A673 (cell line): ENCODE results near the gene MTARC1. TPM values are rescaled to one million over a fixed set of nuclear protein-coding genes. Genes with fewer than 3 reads are reported as not detected.

Experiments used
- BruUV-seq: library from RNA; stranded (reverse); fragments of 400-500 nt; replicated peaks from 2 replicates; lab custom pipeline; 2021; lab: Mats Ljungman, UMichigan
- CTCF ChIA-PET: fragments of 300-600 bp; sonication (Branson Sonifier 250); formaldehyde crosslinking; loops from one replicate; lab custom pipeline; 2022; ENCODE audit warnings: antibody characterized with exemption; lab: Charles Lee
- POLR2A ChIA-PET: fragments of 300-600 bp; sonication (Branson Sonifier 250); formaldehyde crosslinking; loops from one replicate; lab custom pipeline; 2022; ENCODE audit warnings: antibody characterized with exemption; ENCODE audit not compliant: low non-redundant PET; lab: Charles Lee
- DNase-seq: peaks from one replicate; pipeline ENCODE4 v3.0.0-alpha.2; 2015; ENCODE audit warnings: low spot score
- H3K27ac ChIP-seq: fragments of 200-600 bp; sonication (generic); 2 replicates; pipeline ENCODE4 v1.5.1; 2016; ENCODE audit warnings: mixed run types, low read depth, mild to moderate bottlenecking, mixed read lengths, antibody characterized with exemption, low read length; ENCODE audit not compliant: poor library complexity, severe bottlenecking
- H3K27me3 ChIP-seq: fragments of 200-600 bp; sonication (generic); replicated peaks from 2 replicates; pipeline ENCODE4 v1.6.1; 2017; ENCODE audit warnings: mixed run types, low read depth, mild to moderate bottlenecking, mixed read lengths, antibody characterized with exemption, low read length; ENCODE audit not compliant: insufficient read depth, poor library complexity
- H3K36me3 ChIP-seq: fragments of 200-600 bp; sonication (generic); 2 replicates; pipeline ENCODE4 v1.6.1; 2016; ENCODE audit warnings: mixed run types, mild to moderate bottlenecking, mixed read lengths, antibody characterized with exemption, low read length; ENCODE audit not compliant: insufficient read depth, poor library complexity, severe bottlenecking
- H3K4me1 ChIP-seq: fragments of 200-600 bp; sonication (generic); 2 replicates; pipeline ENCODE4 v1.6.1; 2017; ENCODE audit warnings: mixed run types, mild to moderate bottlenecking, mixed read lengths, antibody characterized with exemption, low read length; ENCODE audit not compliant: insufficient read depth, poor library complexity, severe bottlenecking
- H3K4me3 ChIP-seq: fragments of 200-600 bp; sonication (generic); 2 replicates; pipeline ENCODE4 v1.5.1; 2016; ENCODE audit warnings: low read depth, mixed run types, mild to moderate bottlenecking, mixed read lengths, low read length; ENCODE audit not compliant: poor library complexity, severe bottlenecking
- H3K9me3 ChIP-seq: fragments of 200-600 bp; sonication (generic); 2 replicates; pipeline ENCODE4 v1.6.1; 2016; ENCODE audit warnings: mixed run types, low read depth, mild to moderate bottlenecking, mixed read lengths, antibody characterized with exemption, low read length; ENCODE audit not compliant: poor library complexity, severe bottlenecking
- CTCF ChIP-seq: fragments of 300-800, 200-600 bp; sonication (generic); conservative IDR thresholded peaks from 2 replicates; pipeline ENCODE4 v1.5.1; 2017; ENCODE audit warnings: low read depth, mild to moderate bottlenecking, antibody characterized with exemption, low read length, moderate library complexity, mixed read lengths
- EZH2 ChIP-seq: fragments of 200-600 bp; sonication (generic); IDR thresholded peaks from 2 replicates; pipeline ENCODE4 v1.6.1; 2017; ENCODE audit warnings: borderline replicate concordance, low read depth, mild to moderate bottlenecking, mixed read lengths, antibody characterized with exemption, low read length; ENCODE audit not compliant: poor library complexity, severe bottlenecking
- intact Hi-C: fragments of 100-400 bp; cut with micrococcal nuclease; formaldehyde crosslinking; loops from one replicate; pipeline ENCODE4 v1.10.0; 2022; ENCODE audit not compliant: unreplicated experiment
- total RNA-seq: library from RNA; stranded (reverse); gene quantifications from 2 replicates; pipeline ENCODE4 v1.2.3, GENCODE V29; 2021

MTARC1 gene
- total RNA-seq, 1 experiment from 2014 or later = 0.43 TPM

- TF ChIP-seq CTCF (no peak), EZH2 (no peak)
- POLR2A ChIA-PET = no interaction called here
Measured at GRCh38 chr1:220768126-220768601, 18.5 kb upstream of the MTARC1 start.

GRCh38 chr1:220769205-220769604 lies 17.5 kb upstream of the MTARC1 start:
- DNase-seq = no peak
- Histone ChIP-seq H3K4me3 (no peak overlapping the region), H3K27me3 (no peaks in the 10 kb centered on the region), H3K27ac (no peak overlapping the region), H3K36me3 (no peaks in the 10 kb centered on the region), H3K4me1 (no peaks in the 10 kb centered on the region), H3K9me3 (no peaks in the 10 kb centered on the region)
- CTCF ChIA-PET = no interaction called here
- TF ChIP-seq EZH2 = no peak
- no peak for TF ChIP-seq CTCF
- intact Hi-C loops = no loop called here
- BruUV-seq = no TSS peak
- POLR2A ChIA-PET = no interaction called here

More at GRCh38 chr1:220768126-220768601, 18.5 kb upstream of the MTARC1 start:
- Histone ChIP-seq H3K9me3 (no peaks in the 10 kb centered on the region), H3K4me1 (no peaks in the 10 kb centered on the region), H3K27ac (no peak overlapping the region), H3K36me3 (no peaks in the 10 kb centered on the region), H3K4me3 (no peak overlapping the region), H3K27me3 (no peaks in the 10 kb centered on the region)
- no peak for DNase-seq
- BruUV-seq = no TSS peak
- intact Hi-C loops = no loop called here
- CTCF ChIA-PET = no interaction called here

- no peak overlapping the region for H3K4me3 ChIP-seq
- no TSS peak for BruUV-seq
- intact Hi-C loops = loop anchor here (10.0 kb wide), 1 partner anchor 656 kb away; no protein-coding TSS in a partner anchor
Measured at GRCh38 chr1:220770245-220770913, 16.3 kb upstream of the MTARC1 start.

More at GRCh38 chr1:220770245-220770913, 16.3 kb upstream of the MTARC1 start:
- no peak overlapping the region for H3K27ac ChIP-seq
- H3K27me3 ChIP-seq = no peaks in the 10 kb centered on the region
- ChIA-PET CTCF (no interaction called here), POLR2A (no interaction called here)
- no peaks in the 10 kb centered on the region for H3K36me3 ChIP-seq
- H3K4me1 ChIP-seq = no peaks in the 10 kb centered on the region
- H3K9me3 ChIP-seq = no peaks in the 10 kb centered on the region
- TF ChIP-seq EZH2 (no peak), CTCF (no peak)
- no peak for DNase-seq
